HG02798 (cell line): Measurements from ENCODE around the gene APRT.
"Not testable (repeated sequence)": the region's sequence is repeated elsewhere in the genome, so short reads cannot be mapped to it uniquely, and the experiment has no call there.

ENCODE experiments used
- ATAC-seq: cut with Tn5 transposase; IDR thresholded peaks from one replicate; pipeline ENCODE4 v1.9.1; 2021; ENCODE audit warnings: mild to moderate bottlenecking; ENCODE audit not compliant: unreplicated experiment, poor library complexity

APRT gene

DNA sequence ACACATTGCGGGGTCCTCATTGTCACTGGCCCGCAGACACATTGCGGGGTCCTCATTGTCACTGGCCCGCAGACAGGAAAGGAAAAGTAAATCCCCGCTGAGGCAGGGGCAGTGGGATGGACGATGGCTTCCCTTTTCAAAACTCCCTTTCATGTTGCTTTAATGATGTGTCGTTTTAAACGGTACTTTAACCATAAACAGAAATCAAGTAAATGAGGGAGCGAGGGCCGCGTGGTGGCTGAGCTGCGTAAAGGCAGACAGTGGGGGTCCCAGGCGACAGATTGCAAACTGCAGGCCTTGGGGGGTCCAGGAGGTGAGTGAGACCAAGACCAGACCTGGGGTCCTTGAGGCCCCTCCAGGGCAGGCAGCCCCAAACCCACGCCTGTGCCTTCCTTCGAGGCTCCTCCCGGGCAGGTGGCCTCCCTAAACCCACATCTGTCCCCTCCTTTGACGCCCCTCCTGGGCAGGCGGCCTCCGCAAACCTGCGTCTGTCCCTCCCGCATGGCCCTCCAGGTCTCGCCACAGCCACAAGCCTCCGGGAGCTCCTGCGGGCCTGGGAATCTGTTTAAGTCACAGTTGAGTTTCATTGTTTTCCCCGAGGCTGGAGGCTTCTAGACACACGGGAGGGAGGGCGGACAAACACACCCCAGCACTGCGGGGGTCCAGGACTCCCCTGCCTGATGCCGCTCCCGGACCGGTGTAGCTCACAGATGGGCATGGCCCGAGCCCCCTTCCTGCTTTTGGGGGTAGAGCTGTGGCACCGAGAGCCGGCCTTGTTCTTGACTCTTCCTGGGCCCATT lies 34.1 kb downstream of the APRT start:
- no peak for ATAC-seq

DNA sequence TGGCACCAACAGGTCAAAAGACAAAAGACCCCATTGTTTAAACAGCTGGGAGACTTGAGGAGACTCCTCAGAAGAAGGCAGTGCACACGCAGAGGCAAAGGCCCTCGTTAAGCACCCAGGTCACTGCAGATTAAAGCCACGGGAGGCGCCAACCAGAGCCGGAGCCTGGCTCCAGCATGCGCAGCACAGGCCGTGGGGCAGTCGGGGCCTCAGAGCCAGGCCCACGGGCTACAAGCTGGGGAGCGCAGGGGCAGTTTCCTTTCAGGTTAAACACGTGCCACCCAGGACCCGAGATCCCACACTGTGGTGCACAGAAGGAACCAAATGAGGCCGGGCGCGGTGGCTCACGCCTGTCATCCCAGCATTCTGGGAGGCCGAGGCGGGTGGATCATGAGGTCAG lies 35.9 kb downstream of the APRT start:
- ATAC-seq = no peak

- no peak for ATAC-seq
Observed at GRCh38 chr16:88774544-88775393, 37.0 kb downstream of the APRT start.

DNA sequence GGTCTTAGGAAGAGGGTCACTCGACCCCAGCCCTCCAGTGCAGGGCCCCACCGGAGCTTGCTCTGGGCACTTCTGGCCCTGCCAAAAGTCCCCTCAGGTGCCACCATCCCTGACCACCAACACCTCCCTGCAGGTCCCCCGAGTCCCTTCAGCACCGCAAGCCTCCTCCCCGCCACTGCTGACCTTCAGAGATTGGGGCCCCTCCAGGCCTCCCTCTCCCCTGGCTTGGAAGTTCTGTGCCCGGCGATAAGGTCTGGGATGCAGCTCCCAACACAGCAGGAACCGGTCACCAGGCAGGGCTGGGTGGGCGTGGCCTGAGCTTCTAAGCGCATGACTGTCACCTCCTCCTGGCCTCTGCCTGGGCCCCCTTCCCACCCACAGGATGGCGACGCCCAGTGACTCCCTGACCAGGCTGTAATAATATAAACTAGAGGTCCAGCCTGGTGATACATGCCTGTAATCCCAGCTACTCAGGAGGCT lies 37.9 kb downstream of the APRT start:
- no peak for ATAC-seq

- no peak for ATAC-seq
Observed at GRCh38 chr16:88772871-88773811, 38.6 kb downstream of the APRT start.

DNA sequence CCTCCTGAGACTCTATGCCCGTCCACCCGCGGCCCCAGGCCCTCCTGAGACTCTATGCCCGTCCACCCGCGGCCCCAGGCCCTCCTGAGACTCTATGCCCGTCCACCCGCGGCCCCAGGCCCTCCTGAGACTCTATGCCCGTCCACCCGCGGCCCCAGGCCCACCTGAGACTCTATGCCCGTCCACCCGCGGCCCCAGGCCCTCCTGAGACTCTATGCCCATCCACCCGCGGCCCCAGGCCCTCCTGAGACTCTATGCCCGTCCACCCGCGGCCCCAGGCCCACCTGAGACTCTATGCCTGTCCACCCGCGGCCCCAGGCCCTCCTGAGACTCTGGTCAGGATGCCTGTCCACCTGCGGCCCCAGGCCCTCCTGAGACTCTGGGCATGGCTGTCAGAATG lies 39.9 kb downstream of the APRT start:
- ATAC-seq = not testable (repeated sequence)

- ATAC-seq = no peak
Observed at GRCh38 chr16:88771294-88771772, 40.4 kb downstream of the APRT start.

DNA sequence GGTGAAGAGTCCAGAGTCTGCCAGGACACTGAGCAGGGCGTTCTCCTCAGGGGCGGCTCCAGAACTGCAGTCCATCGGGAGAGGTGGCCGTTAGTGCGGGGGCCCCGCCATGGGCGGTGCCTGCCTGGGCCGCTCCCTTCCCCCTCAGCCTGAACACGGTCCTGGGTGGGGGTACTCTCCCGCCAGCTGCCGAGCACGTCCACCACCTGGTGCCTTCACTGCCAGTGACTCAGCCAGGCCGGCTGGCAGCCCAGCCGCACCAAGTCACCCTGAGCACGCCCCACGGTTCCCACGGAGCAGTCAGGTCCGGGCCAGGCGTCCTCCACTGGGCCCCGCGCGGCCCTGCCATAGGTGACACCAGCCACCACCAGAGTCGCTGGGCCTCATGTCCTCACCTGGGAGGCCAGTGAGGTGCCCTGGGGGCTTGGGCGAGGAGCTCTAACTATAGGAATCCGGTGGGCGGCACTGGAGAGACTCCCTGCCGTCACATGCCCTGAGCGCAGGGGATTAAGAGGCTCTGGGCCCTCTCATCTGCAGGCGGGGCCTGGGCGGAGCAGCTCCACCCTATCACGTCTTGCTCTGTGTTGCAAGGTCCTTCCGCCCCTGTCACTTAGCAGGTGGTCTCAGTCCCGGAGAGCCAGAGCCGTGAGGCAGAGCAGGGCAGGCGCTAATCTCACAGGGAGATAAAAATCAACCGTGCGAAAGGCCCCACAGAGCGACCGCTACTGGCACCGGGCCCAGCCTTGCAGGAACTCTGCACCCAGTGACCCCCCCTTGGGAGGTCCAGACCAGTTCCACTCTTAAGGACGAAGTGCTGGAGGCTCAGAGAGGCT lies 41.1 kb downstream of the APRT start:
- ATAC-seq = no peak

DNA sequence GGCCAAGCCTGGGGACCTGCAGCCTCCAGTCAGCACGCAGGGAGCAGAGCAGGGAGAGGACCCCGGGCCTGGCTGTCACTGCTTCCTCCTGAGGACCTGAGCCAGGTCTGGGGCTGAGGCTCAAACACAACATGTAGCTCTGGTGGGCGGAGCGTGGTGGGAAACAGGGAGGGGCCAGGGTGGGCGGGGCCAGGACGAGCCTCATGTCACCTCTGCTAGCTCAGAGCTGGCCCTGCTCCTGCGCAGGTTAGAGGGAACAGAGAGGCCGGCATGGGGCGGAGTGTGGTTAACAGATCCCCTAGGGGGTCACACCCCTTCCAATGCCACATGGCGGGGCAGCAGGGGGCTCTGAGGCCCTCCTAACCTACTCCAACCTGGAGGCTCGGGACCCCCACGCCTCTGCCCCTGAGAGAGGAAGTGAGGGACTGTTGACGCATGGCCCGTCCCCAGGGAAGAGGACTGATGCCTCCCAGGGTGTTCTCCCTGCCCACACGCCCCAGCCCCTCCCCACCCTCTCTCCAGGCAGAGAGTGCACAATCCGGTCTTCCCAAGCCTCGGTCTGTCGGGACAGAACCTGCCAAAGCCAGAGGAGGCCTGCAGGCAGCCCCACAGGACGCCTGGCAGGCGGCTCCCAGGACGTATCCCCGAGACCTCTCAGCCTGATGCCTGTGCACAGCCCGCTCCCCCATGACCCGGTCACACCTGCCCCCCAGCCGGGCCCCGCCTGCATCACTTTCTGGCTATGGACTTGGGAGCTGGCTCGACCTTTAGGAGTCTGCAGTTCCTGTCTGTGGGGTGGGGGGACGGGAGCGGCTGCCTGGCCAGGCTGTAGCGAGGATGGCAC lies 41.9 kb downstream of the APRT start:
- ATAC-seq = no peak

- ATAC-seq = no peak
Observed at GRCh38 chr16:88768071-88768783, 43.5 kb downstream of the APRT start.

DNA sequence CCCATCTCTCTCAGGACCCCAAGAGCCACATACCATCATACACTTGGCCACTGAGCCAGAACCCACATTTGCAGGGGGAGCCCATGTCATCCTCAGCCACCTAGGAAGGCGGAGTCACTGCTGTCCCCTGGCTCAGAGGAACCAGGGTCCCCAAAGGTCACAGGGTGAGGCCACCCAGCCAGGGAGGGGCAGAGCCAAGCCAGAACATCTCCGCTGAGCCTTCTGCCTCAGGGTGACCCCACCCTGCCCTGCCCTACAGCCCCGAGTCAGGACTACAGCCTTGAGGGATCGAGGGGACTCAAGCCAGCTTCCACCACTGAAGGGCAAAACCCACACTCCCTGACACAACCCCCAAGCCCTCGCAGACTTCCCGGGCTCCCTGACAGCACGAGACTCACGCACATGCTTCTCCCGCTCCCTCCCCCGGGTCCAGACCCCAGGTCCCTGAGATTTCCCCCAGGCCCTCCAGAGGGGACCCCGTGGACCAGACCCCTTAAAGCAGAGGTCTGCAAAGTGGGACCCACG lies 44.1 kb downstream of the APRT start:
- no peak for ATAC-seq

- ATAC-seq = no peak
Observed at GRCh38 chr16:88766975-88767374, 44.8 kb downstream of the APRT start.

DNA sequence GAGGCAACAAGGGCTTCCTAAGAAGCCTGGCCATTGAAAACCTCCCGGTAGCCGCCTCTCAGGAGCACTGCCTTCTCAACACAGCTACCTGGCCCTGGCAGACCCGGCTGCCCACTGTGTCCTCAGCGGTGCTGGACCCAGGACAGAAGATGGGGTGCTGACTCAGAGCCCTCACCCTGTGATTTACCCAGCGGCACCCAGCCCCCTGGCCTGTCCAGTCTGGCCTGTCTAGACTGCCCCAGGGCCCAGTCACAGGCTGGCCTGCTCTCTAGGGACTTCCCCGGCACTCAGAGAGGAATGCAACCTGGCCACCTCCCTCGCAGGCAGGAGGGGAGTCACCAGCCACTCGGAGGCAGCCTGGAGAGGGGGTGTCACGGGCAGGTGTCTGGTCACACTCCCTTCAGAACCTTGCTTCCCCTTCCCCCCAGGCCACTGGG lies 46.8 kb downstream of the APRT start:
- ATAC-seq = no peak

GRCh38 chr16:88764080-88764479 lies 47.6 kb downstream of the APRT start:
- ATAC-seq = no peak

GRCh38 chr16:88763502-88764053 lies 48.1 kb downstream of the APRT start:
- ATAC-seq = no peak

DNA sequence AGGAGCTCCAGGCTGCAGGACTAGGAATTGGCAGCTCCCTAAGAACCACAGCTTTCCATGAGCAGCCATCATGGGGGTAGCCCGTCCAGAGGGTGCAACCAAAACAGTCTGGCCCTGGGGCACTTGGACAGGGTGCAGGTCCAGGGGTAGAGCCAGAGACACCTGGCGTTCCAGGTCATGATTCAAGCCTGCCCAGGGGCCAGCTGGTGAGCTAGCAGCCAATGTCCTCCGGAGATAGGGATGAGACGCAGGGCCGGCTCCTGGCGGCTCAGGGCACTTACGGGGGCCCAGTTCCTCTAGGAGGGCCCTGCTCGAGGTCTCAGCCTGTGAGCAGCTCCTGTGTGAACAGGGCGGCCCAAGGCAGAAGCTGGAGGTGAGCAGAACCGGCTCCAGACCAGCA lies 48.8 kb downstream of the APRT start:
- no peak for ATAC-seq

- no peak for ATAC-seq
Observed at GRCh38 chr16:88762258-88762870, 49.4 kb downstream of the APRT start.
